RCC 7860 (cell line): ENCODE measurements around the gene PRKCB.
A peak's percentile ranks its signal among the peaks of the same experiment; 100 is the strongest.
"Not testable (repeated sequence)": the region's sequence is repeated elsewhere in the genome, so short reads cannot be mapped to it uniquely, and the experiment has no call there.

ENCODE experiments used
- DNase-seq: peaks from one replicate; pipeline ENCODE4 v3.0.0-alpha.2; 2015; ENCODE audit warnings: low spot score
- FAIRE-seq: peaks from 2 replicates; lab custom pipeline; 2012; peaks lifted over from hg19 to GRCh38; lab: Jason Lieb, UNC

Gene PRKCB

DNA sequence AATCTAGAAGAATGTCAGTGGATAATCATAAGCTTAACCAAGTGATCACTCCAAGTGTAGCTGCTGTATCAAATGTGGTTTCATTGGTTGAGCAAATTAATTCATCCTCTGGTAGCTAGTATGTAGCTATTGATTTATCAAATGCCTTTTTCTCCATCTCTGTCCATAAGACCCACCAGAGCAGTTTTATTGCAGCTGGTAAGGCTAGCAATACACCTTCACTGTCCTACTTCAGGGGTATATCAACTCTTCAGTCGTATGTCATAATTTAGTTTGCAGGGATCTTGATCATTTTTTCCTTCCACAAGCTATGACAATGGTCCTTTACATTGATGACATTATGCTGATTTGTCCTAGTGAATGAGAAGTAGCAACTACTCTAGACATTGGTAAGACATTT is 158.8 kb downstream of the PRKCB start:
- FAIRE-seq (no peak), DNase-seq (no peak)

DNA sequence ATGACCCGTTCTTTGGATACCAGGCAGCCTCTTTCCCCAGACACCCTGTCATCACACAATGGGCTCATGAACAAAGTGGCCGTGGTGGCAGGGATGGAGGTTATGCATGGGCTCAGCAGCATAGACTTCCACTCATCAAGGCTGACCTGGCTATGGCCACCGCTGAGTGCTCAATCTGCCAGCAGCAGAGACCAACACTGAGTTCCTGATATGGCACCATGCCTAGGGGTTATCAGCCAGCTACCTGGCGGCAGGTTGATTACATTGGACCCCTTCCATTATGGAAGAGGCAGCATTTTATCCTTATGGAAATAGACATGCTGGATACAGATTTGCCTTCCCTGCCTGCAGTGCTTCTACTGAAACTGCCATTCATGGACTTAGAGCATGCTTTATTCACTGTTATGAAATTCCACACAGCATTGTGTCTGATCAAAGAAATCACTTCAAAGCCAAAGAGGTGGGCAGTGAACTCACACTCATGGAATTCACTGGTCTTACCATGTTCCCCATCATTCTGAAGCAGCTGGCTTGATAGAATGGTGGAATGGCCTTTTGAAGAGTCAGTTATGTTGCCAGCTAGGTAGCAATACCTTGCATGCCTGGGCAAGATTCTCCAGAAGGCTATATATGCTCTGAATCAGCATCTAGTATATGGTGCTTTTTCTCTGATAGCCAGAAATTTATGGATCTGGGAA is 160.6 kb downstream of the PRKCB start:
- no peak for FAIRE-seq
- DNase-seq: no peak

DNA sequence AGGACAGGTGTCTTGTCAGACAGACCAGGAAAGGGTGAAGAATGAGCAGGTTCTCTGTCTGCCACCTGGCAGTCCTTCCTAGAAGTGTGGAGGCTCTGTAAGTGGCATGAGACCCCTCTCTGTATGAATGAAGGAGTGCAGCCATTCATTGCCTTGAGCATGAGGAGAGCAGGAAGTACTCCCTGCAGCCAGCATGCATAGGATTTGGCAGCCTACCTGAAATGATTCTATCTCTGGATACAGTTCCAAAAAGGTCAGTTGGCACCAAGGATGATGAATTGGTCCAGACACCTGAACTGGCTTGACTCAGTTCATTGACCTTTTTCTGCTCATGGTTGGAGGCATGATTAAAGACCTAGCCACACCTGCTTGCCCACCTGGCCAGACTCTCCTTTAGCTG is 163.0 kb downstream of the PRKCB start:
- no peak for FAIRE-seq

DNA sequence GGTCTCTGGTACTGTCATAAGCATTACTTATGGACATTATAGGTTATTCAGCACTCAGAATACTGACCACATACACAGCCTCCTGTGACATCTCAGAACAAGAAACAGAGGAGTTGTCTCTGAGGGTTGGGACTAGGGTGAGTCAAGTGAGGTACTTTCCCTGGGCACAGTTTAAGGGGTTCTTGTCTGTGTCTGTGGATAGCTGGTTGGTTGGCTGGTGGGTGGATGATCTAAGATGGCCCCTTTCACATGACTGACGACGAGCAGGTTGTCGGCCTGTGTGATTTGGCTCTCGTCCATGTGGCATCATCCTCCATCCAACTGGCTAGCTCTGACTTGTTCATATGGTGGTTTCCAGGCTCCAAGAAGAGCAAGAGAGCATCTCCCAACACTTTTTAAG is 163.9 kb downstream of the PRKCB start:
- FAIRE-seq: no peak

More for the DNA sequence above, 163.0 kb downstream of the PRKCB start:
- no peak for DNase-seq

DNA sequence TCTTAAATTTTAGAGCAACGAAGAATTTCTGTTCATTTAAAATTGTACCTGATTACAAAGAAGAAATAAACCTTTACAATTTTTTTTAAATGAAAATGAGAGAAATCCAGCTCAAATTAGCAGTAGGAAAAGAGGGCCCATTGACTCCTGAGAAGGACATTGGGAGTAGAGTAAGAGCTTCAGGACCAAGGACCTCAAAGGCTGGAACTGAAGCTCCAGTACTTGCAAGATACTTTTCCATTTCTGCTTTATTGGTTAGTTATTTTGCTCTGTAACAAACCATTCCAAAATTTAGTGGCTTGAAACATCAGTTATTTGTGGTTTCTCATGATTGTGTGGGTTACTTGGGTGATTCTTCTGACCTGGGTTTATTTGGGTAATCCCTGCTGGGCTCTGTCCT is 165.9 kb downstream of the PRKCB start:
- DNase-seq: no peak
- FAIRE-seq: no peak

More for the DNA sequence above, 163.9 kb downstream of the PRKCB start:
- no peak for DNase-seq

DNA sequence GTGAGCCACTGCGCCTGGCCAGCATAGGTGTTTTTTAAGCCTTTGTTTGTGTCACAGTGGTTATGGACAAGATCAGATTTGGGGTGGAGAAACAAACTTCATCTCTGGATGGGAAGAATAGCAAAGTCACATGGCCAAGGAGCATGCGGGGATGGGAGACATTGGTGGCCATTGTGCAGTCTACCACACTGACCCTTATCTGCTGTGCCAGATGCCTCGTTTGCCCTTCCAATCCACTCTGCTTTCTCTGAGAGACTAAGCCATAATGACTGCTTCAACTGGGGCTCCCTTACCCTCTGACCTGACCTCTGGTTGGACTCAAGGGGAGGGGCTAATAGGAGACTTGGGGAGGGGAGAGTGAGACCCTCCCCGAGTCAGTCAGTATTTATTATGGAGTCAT is 166.8 kb downstream of the PRKCB start:
- DNase-seq (no peak), FAIRE-seq (no peak)

DNA sequence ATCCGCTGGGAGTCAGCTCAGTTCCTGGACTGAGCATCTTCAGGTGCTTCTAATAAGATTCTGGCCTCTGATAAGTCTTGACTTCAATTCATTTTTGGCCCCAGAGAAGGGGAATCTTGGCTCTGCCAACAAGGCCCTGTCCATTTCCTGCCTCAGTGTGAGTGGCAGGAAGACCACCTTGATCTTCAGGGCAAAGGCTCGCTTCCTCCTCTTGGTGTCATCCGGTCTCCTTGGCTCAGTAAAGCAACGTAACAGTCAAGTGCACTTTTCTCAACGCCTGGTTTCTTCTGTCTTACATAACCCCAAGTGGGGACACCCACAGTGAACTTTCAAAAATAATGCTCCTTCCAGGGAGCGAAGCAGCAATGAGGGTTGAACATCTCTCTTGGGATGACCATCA is 169.8 kb downstream of the PRKCB start:
- FAIRE-seq (no peak), DNase-seq (no peak)

DNA sequence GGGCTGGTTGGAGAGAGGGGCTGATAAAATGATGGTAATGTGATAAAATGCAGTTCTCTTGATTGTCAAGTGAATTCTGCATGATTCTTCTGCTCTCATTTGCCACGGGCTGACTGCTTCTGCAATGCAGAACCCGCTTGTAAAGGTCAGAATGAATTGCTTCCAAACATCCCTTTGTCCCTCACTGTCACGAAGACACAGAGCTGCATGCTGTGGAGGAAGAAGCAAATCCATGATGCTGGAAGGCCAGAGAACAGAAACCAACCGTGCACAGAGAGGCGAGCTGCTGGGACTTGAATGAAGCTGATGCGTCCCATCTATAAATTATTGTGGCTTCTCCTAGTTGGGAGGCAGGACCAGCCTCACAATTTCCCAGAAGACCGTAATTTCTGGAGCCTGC is 171.6 kb downstream of the PRKCB start:
- DNase-seq (no peak), FAIRE-seq (no peak)

DNA sequence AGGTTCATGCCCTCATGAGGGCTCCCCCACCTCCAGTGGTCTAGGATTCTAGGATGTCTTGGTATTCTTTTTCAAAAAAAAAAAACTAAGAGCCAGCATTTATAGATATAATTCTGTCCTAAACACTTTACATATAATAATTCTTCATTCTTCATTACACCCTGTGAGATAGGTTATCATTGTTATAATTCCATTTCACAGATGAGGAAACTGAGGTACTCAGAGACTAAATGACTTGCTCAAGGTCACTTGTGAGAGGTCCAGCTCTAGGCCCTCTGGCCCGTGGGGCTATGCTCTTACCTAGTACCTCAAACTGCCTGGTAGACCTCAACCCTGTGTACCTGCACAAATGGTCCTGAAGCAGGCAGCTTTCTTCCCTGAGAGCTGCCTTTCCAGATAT is 172.2 kb downstream of the PRKCB start:
- DNase-seq (no peak), FAIRE-seq (no peak)

DNA sequence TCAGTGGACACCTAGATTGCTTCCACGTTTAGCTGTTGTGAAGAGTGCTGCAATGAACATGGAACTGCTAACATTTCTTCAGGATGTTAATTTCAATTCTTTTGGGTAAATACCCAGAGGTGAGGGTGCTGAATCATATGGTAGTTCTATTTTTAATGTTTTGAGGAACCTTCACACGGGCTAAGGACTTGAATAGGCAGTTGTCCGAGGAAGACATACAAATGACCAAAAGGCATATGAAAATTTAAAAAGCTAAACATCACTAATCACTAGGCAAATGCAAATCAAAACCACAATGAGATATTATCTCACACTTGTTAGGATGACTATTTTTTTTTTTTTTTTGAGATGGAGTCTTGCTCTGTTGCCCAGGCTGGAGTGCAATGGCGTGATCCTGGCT is 173.3 kb downstream of the PRKCB start:
- DNase-seq (no peak), FAIRE-seq (no peak)

DNA sequence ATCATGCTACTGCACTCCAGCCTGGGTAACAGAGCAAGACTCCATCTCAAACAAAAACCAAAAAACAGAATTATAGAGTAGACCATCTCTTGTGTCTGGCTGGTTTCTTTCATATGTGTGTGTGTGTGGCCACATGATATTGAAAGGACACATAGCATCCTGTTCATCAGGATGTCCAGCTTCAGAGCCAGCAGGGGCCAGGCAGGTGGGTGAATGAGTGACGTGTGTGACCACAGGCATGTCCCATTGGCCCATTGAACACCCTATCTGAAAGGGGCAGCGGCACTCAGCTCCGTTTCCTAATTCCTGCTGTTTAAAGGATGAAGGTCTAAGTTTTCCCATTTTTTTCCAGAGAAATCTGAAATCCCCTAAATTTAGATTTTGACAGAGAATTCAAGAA is 174.2 kb downstream of the PRKCB start:
- DNase-seq (no peak), FAIRE-seq (no peak)

DNA sequence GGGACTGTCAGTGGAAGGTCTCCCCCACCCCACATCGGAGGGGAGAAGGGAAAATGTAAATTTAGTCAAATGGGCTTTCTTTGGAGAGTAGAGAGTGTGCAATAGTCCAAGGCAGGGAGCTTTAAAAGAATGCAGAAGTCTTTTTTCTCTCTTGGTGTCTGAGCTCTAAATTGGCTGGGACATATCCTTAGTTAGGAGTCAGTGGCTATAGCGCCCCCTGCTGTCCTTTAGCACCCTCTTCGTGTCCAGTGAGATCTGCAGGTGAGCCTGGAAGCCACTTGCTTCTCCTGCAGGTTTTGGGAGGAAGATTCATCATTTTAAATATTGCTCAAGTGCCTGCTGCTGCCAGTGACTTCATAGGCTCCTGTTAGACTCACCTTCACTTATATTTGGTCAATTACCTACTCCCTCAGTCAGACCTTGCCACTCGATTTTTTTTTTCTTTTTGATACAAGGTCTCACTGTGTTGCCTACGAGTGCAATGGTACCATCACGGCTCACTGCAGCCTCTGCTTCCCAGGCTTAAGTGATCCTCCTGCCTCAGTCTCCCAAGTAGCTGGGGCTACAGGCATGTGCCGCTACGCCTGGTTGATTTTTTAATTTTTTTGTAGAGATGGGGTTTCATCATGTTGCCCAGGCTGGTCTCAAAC is 174.8 kb downstream of the PRKCB start:
- no peak for FAIRE-seq

DNA sequence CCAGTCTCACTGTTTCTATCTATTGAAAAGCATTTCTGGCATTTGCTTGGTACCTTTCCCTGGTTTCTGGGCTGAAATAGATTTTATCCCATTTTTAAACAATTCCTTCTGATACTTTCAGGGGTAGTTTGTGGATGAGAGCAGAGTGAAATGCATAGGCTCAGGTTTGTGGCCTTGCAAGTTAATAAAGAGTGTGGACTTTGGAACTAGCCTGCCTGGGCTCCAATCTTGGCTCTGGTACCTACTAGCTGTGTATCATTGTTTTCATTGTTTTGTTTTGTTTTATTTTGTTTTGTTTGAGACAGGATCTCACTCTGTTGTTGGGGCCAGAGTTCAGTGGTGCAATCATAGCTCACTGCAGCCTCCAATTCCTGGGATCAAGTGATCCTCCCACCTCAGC is 175.5 kb downstream of the PRKCB start:
- no peak for DNase-seq
- no peak for FAIRE-seq

More for the DNA sequence above, 174.8 kb downstream of the PRKCB start:
- DNase-seq: peak; percentile 39

DNA sequence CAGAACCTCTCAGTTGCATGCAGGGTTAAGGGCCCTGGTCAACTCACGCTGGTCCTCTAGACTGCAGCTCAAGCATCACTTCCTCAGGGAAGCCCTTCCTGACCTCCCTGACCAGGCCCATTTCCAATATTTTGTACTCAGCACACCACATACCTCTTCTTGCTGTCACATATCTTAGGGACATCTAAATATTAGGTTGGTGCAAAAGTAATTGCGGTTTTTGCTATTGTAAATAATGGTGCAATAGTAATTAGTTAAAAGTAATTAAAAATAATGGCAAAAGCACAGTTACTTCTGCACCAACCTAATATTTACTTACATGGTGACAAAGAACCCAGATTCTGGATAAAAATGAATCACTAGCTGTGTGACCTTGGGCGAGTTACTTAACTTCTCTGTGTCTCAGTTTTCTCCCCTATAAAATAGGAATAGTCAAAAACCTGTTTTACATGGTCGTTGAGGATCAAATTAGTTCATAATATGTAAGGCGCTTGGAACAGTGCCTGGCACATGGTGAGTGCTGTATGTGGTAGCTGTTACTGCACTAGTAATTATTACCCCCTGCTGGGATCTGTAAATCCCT is 177.4 kb downstream of the PRKCB start:
- FAIRE-seq: no peak
- no peak for DNase-seq

DNA sequence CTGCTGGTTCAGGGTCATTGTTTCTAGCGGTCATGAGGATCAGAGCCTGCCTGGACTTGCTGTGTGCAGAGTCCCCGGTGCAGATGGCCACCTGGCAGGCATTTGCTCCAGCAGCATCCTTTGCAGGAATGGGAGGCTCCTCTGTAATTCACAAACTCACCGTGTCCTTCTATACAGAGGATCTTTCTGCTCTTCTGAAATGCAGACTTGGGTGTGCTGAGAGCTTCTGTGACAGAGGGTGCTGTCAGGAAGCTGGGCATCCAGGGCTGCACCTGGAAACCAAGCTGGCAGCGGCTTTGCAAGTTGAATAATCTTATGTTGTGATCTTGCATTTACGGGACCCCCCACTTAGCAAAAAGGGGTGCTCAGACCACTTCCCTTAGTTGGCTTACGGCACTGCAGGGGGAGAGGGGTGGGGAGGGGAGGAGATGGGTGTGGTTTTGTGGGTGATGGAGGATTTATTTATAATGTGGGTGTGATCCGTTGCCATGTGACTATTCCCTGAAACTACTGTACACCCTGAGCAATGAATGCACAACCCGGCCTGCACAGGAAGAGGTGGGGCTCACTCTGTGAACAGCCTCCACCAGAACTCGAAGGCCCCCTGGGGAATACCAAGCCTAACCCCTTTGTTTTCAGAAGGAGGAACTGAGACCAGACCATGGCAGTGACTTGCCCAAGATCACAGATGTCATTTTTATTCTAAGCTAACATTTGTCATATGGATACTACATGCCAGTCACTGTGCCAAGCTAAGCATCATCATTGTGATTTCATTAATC is 178.3 kb downstream of the PRKCB start:
- DNase-seq: no peak
- no peak for FAIRE-seq

DNA sequence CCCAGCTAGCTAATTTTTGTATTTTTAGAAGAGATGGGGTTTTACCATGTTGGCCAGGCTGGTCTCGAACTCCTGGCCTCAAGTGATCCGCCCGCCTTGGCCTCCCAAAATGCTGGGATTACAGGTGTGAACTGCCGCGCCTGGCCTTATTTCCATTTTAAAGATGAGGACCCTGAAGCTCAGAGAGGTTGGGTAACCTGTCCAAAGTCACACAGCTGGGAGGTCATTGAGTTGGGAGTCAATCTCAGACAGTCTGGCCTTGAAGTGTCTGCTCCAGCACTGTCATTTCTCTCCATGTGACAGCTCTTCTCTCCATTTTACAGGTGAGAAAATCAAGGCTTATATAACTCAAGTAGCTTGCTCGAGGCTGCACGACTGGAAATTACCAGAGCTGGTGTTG is 179.2 kb downstream of the PRKCB start:
- not testable (repeated sequence) for DNase-seq, FAIRE-seq

DNA sequence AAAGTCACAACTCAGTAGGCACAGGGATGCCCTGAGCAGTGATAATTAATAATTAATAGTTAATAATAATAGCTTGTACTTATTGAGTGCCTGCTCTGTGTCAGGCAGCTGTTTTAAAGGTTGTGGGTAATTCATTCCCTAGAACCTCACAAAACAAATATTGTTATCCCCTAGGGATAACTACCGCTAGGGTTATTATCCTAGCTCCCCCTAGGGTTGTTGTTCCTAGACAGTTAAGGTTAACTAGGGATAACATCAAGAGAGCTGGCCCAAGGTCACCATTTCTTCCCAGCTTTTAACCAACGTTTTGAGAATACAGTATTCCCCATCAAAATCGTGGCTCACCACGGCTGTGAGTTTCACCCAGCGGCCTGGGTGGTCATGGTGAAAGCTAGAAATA is 180.1 kb downstream of the PRKCB start:
- no peak for DNase-seq

DNA sequence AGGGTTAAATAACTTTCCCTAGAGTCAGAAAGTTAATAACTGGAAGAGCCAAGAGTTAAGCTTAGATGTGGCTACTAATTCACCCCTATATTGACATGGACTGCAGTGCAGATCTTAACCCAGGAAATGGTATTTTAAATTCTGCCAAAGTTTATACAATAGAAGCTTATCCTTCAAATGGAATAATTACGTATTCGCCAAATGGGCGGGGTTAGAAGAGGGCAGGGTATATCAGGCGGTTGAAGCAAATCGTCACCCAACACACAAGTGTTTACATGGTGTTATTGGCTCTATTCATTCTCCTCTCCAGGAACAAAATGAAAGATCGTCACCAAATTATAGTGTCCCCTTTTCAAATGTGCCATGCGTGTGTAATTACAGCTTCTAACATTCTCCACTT is 182.7 kb downstream of the PRKCB start:
- FAIRE-seq (no peak), DNase-seq (no peak)

More for the DNA sequence above, 180.1 kb downstream of the PRKCB start:
- no peak for FAIRE-seq

DNA sequence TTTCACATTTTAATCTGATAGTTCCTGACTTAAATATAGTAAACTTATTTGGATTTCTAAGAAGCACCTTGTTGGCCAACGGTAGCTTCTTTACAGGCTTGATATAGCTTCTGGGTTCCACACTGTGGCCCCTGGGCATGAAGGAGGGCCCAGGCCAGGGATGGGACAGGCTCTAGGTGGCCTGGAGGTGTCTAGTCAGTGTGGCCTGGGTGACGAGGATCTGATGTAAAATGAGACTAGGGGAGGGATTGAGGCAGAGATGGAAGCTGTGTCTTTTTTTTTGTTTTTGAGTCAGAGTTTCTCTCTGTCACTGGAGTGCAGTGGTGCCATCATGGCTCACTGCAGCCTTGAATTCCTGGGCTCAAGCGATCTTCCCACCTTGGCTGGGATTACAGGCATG is 187.0 kb downstream of the PRKCB start:
- no peak for FAIRE-seq
- DNase-seq: no peak

DNA sequence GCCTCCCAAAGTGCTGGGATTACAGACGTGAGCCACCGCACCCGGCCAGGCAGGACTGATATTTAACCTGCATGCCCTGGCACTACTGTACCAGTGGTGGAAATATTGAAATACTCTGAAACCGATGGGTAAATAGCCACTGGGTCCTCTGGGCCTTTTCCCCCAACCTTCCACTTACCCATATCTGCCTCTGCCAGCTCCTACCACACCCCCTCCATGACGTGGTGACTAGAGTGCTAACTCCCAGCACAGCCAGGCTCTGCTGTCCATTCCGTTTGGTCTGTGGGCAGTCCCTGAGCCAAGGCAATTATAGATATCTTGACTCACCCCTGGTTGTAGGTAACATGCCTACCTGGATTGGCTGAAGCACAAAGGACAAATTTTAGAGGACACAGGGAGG is 187.8 kb downstream of the PRKCB start:
- no peak for DNase-seq
- no peak for FAIRE-seq

DNA sequence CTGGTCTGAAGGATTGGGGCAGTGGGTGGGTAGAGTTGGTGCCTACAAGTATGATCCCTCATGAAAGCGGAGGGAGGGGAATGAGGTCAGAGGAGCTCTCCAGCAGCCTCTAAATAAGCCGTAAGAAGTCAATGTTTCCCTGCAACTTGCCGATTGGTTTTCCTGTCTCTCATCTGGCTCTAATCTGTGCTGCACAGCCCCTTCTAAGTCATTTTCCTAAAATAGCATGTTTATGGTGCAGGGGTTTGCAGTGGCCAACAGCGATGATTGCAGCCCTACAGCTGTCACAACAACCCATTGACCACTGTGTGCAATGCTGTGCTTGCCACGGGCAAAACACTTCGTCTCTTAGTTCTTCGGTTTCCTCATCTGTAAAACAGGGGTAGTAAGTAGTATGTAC is 189.2 kb downstream of the PRKCB start:
- DNase-seq: no peak
- no peak for FAIRE-seq

DNA sequence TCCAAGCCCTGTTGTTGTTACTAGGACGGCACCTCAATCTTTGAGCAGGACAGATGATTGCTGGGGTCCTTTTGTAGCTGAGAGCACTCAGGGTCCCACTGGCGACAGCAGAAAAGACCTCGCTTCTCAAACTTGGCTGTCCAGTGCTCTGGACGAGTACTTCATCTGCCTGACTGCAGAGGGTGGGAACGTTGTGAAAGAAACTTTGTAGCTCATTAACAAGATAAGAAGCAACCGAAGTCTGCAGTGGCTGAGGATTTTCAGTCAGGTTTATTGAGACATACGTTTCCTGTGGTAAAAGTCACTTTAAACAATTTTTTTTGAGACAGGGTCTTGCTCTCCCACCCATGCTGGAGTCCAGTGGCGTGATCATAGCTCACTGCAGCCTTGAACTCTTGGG is 191.7 kb downstream of the PRKCB start:
- DNase-seq (no peak), FAIRE-seq (no peak)
